ENCODE data around the gene HOXA13. TPM values are rescaled to one million over a fixed set of nuclear protein-coding genes. Genes with fewer than 3 reads are reported as not detected.

The HOXA13 gene
- total RNA-seq, 1 donor from 2014 or later = not detected

DNA sequence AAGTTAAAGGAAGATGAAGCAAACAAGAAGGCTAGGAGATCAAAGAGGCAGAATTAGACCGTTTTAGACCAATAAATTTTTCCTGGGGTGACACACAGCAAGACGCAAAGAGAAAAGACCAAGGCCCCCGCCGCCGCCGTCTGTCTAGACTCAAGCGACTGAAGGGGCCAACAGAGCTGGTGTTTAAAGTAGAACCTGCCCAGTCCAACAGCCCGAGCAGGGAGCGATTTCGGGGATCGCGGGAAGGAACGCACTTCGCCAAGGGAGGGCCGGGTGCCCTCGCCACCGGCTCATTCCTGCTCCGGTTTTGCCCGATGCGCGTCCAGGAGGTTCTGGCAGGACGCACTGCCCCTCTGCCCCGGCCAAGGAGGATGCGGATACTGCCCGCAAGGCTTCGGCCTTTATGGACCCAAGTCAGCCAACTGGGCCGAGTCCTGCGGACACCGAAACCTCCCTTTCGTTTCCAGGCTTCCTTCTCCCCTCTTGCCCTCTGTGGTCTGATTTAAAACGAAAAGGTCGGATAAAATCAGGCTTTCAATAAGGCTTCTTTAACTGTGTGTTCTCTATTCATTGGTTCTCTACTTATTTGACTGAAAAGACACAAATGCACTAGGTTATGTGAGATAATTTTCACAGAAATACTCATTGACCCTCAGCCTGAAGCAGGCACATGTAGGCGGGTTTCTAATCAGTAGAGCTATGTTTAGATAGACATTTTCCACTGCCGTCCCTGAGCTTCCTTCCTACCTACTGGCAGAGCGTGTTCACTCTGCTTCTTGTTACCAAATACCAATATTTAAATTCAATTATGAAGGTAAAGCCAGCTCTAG, 41.2 kb downstream of the HOXA13 start:
- H3K36me3 Mint-ChIP-seq (ENCODE audit: low read depth, unreplicated experiment) = peaks cover 3% of the 10 kb centered on the region
- H3K4me1 Mint-ChIP-seq (ENCODE audit: unreplicated experiment) = peaks cover 13% of the 10 kb centered on the region
- DNase-seq (ENCODE audit: low spot score) = no peak
- peaks cover 41% of the 10 kb centered on the region for H3K27me3 Mint-ChIP-seq (ENCODE audit: unreplicated experiment)
- no peak overlapping the region for H3K27ac Mint-ChIP-seq (ENCODE audit: unreplicated experiment)
- TF ChIP-seq, protein P1, sequence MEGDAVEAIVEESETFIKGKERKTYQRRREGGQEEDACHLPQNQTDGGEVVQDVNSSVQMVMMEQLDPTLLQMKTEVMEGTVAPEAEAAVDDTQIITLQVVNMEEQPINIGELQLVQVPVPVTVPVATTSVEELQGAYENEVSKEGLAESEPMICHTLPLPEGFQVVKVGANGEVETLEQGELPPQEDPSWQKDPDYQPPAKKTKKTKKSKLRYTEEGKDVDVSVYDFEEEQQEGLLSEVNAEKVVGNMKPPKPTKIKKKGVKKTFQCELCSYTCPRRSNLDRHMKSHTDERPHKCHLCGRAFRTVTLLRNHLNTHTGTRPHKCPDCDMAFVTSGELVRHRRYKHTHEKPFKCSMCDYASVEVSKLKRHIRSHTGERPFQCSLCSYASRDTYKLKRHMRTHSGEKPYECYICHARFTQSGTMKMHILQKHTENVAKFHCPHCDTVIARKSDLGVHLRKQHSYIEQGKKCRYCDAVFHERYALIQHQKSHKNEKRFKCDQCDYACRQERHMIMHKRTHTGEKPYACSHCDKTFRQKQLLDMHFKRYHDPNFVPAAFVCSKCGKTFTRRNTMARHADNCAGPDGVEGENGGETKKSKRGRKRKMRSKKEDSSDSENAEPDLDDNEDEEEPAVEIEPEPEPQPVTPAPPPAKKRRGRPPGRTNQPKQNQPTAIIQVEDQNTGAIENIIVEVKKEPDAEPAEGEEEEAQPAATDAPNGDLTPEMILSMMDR (IDR thresholded peaks at IDR 0.05; ENCODE audit: unreplicated experiment) = no peak
- H3K4me3 Mint-ChIP-seq (ENCODE audit: unreplicated experiment) = no peak overlapping the region
- H3K9me3 Mint-ChIP-seq (ENCODE audit: unreplicated experiment) = no peaks in the 10 kb centered on the region

DNA sequence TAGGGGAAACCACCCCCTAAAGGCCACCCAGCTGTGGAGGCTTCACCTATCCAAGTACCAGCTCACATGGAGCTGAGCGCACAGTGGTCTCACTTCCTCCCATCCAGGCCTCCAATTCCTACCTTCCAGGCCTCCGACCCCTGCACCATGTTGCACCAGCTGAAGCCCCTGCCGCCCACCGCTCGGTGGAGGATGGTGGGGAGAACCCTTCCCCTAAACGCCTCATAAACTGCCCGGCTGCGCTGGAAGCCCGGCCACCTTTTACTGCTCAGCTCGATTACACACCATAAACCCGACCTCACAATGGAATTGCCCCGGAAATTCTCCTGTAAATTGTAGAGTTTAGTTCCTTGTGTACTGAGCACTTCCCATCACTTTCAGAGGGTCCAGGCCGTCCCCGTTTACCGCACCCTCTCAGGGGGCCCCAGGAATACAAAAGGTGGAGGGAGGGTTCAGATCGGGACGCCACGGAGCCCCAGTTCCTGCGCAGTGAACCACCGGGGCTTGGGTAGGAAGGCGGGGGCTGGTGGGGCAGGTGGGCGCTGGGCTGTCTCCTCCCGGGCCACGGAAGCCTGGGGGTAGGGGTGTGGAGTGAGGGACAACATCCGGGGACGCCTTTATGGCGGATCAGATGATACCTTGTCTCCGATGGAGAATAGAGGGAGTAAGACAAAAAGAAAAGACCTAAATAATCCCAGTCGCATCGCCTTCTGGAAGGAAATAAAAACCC, 42.0 kb downstream of the HOXA13 start:
- Mint-ChIP-seq H3K36me3 (ENCODE audit: low read depth, unreplicated experiment) (peaks cover 3% of the 10 kb centered on the region), H3K27me3 (ENCODE audit: unreplicated experiment) (peaks cover 44% of the 10 kb centered on the region), H3K4me1 (ENCODE audit: unreplicated experiment) (peaks cover 13% of the 10 kb centered on the region), H3K27ac (ENCODE audit: unreplicated experiment) (no peak overlapping the region), H3K9me3 (ENCODE audit: unreplicated experiment) (no peaks in the 10 kb centered on the region), H3K4me3 (ENCODE audit: unreplicated experiment) (no peak overlapping the region)
- TF ChIP-seq, protein P1 (IDR thresholded peaks at IDR 0.05; ENCODE audit: unreplicated experiment) = no peak
- DNase-seq (ENCODE audit: low spot score) = no peak

DNA sequence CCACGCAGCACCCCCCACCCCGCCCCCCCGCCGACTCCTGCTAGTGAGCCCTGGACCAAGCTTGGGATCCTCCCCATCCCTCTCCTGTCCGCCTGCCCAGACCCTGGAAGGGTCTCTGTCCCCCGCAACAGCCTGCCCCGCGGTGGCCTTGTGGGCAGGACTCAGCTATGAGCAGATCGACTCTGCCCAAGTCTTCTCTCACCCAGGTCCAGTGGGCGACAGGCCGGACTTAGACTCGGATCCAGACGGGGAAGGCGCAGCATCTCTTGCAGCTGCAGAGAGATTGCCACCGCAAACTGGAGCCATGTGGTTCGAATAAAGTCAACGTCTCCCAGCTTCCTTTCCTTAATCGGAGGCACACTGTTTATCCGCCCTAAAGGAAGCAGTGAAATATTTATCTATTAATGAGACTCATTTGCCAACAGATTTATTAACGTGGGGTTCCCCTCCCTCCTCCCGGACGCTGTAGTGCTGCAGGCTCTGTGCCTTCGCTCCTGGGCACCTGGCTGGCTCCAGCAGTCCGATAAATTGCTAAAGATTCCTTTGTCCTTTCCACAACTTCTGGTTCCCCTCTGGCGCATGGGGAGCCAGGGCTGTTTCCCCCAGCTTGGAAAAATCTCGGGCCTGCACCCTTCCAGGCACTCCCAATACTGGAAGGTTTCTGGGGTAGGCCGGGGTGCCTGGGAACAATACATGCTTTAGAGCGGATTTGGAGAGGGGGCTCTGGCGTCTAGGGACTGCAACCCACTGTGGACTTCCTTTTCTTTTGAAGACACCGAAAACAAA, 42.8 kb downstream of the HOXA13 start:
- no peak overlapping the region for H3K4me3 Mint-ChIP-seq (ENCODE audit: unreplicated experiment)
- H3K27ac Mint-ChIP-seq (ENCODE audit: unreplicated experiment) = no peak overlapping the region
- no peak for DNase-seq (ENCODE audit: low spot score)
- no peaks in the 10 kb centered on the region for H3K9me3 Mint-ChIP-seq (ENCODE audit: unreplicated experiment)
- peaks cover 13% of the 10 kb centered on the region for H3K4me1 Mint-ChIP-seq (ENCODE audit: unreplicated experiment)
- TF ChIP-seq, protein P1 (IDR thresholded peaks at IDR 0.05; ENCODE audit: unreplicated experiment) = no peak
- peaks cover 44% of the 10 kb centered on the region for H3K27me3 Mint-ChIP-seq (ENCODE audit: unreplicated experiment)
- peaks cover 3% of the 10 kb centered on the region for H3K36me3 Mint-ChIP-seq (ENCODE audit: low read depth, unreplicated experiment)

GRCh38 chr7:27156508-27156898, 43.4 kb downstream of the HOXA13 start, which contains the start of gene HOXA7:
HOXA7 (minus strand) TSS chr7:27156675; CDS start chr7:27156545, 130 bp downstream.
- peaks cover 50% of the 10 kb centered on the region for H3K27me3 Mint-ChIP-seq (ENCODE audit: unreplicated experiment)
- TF ChIP-seq, protein P1 (IDR thresholded peaks at IDR 0.05; ENCODE audit: unreplicated experiment) = no peak
- no peak within 1 kb of the TSS for H3K27ac Mint-ChIP-seq (ENCODE audit: unreplicated experiment)
- peaks cover 3% of the 10 kb centered on the region for H3K36me3 Mint-ChIP-seq (ENCODE audit: low read depth, unreplicated experiment)
- peaks cover 16% of the 10 kb centered on the region for H3K4me1 Mint-ChIP-seq (ENCODE audit: unreplicated experiment)
- H3K4me3 Mint-ChIP-seq (ENCODE audit: unreplicated experiment) = peak within 1 kb of the TSS; percentile 76
- H3K9me3 Mint-ChIP-seq (ENCODE audit: unreplicated experiment) = no peaks in the 10 kb centered on the region
- no peak for DNase-seq (ENCODE audit: low spot score)
